HK-2 (cell line): ENCODE data around the gene EML1.

Source experiments
- DNase-seq: peaks from one replicate; pipeline ENCODE4 v3.0.0-alpha.2; 2018; ENCODE audit not compliant: unreplicated experiment

EML1 gene

GRCh38 chr14:99824776-99825175 lies 31.6 kb downstream of the EML1 start:
- DNase-seq: no peak

- no peak for DNase-seq
These were observed 36.2 kb downstream of the EML1 start for GRCh38 chr14:99829450-99829849.

GRCh38 chr14:99831303-99831702 lies 38.1 kb downstream of the EML1 start:
- DNase-seq: no peak

- no peak for DNase-seq
These were observed 38.9 kb downstream of the EML1 start for GRCh38 chr14:99831903-99832685.

- no peak for DNase-seq
These were observed 44.6 kb downstream of the EML1 start for GRCh38 chr14:99837822-99838221.

- DNase-seq: no peak
These were observed 45.5 kb downstream of the EML1 start for GRCh38 chr14:99838639-99839134.

GRCh38 chr14:99839696-99840095 lies 46.5 kb downstream of the EML1 start:
- DNase-seq: no peak

GRCh38 chr14:99840265-99840664 lies 47.1 kb downstream of the EML1 start:
- no peak for DNase-seq

GRCh38 chr14:99840774-99841305 lies 47.6 kb downstream of the EML1 start:
- no peak for DNase-seq

- DNase-seq: no peak
These were observed 48.3 kb downstream of the EML1 start for GRCh38 chr14:99841436-99842071.

GRCh38 chr14:99842141-99842540 lies 48.9 kb downstream of the EML1 start:
- DNase-seq: no peak

GRCh38 chr14:99846808-99847207 lies 53.6 kb downstream of the EML1 start:
- no peak for DNase-seq

- DNase-seq: no peak
These were observed 57.5 kb downstream of the EML1 start for GRCh38 chr14:99850709-99851108.

- no peak for DNase-seq
These were observed 59.4 kb downstream of the EML1 start for GRCh38 chr14:99852578-99852977.

GRCh38 chr14:99853206-99853605 lies 60.0 kb downstream of the EML1 start:
- no peak for DNase-seq

GRCh38 chr14:99854831-99855230 lies 61.6 kb downstream of the EML1 start:
- DNase-seq: no peak

- no peak for DNase-seq
These were observed 62.1 kb downstream of the EML1 start for GRCh38 chr14:99855271-99855670.

GRCh38 chr14:99857551-99857950 lies 64.3 kb downstream of the EML1 start:
- no peak for DNase-seq

- no peak for DNase-seq
These were observed 67.0 kb downstream of the EML1 start for GRCh38 chr14:99860219-99860618.

- no peak for DNase-seq
These were observed 68.9 kb downstream of the EML1 start for GRCh38 chr14:99862136-99862535.

GRCh38 chr14:99863059-99863458 lies 69.8 kb downstream of the EML1 start:
- DNase-seq: no peak

GRCh38 chr14:99865408-99865807 lies 72.2 kb downstream of the EML1 start:
- DNase-seq: no peak

- DNase-seq: no peak
These were observed 77.4 kb downstream of the EML1 start for GRCh38 chr14:99870617-99871016.
